Stimulated activated CD4-positive, alpha-beta T cell treated with anti-CD3 and anti-CD28 coated beads, Interleukin-15, amount 100 ng/mL, for 48 hours (primary cell): Measurements from ENCODE around the gene CNTNAP2.

Experiments used
- DNase-seq, 2 donors: peaks; one replicate each; pipeline ENCODE4 v3.0.0-alpha.2; 2020; ENCODE audit warnings: low read depth in 2 of 2

The CNTNAP2 gene

GRCh38 chr7:147483634-147484292 lies 1367.2 kb downstream of the CNTNAP2 start:
- no peak for DNase-seq

- no peak for DNase-seq
These were observed 1369.1 kb downstream of the CNTNAP2 start for GRCh38 chr7:147485660-147486210.

- DNase-seq, result no peak
These were observed 1376.0 kb downstream of the CNTNAP2 start for GRCh38 chr7:147492606-147493005.

- no peak for DNase-seq
These were observed 1379.6 kb downstream of the CNTNAP2 start for GRCh38 chr7:147496209-147496608.

GRCh38 chr7:147497246-147497645 lies 1380.6 kb downstream of the CNTNAP2 start:
- DNase-seq, result no peak

- DNase-seq, result no peak
These were observed 1381.5 kb downstream of the CNTNAP2 start for GRCh38 chr7:147498081-147498480.

- DNase-seq, result no peak
These were observed 1392.5 kb downstream of the CNTNAP2 start for GRCh38 chr7:147509035-147509501.

GRCh38 chr7:147509541-147510200 lies 1393.1 kb downstream of the CNTNAP2 start:
- DNase-seq, result no peak

GRCh38 chr7:147510201-147510542 lies 1393.6 kb downstream of the CNTNAP2 start:
- DNase-seq, result no peak

GRCh38 chr7:147510923-147511322 lies 1394.3 kb downstream of the CNTNAP2 start:
- DNase-seq, result no peak

GRCh38 chr7:147513451-147513850 lies 1396.8 kb downstream of the CNTNAP2 start:
- DNase-seq, result no peak

GRCh38 chr7:147516391-147516790 lies 1399.8 kb downstream of the CNTNAP2 start:
- no peak for DNase-seq

- DNase-seq, result no peak
These were observed 1402.5 kb downstream of the CNTNAP2 start for GRCh38 chr7:147519062-147519461.

- DNase-seq, result no peak
These were observed 1406.5 kb downstream of the CNTNAP2 start for GRCh38 chr7:147523056-147523455.

GRCh38 chr7:147524726-147525250 lies 1408.2 kb downstream of the CNTNAP2 start:
- DNase-seq, result no peak

GRCh38 chr7:147525325-147525724 lies 1408.7 kb downstream of the CNTNAP2 start:
- DNase-seq, result no peak

- no peak for DNase-seq
These were observed 1419.1 kb downstream of the CNTNAP2 start for GRCh38 chr7:147535701-147536111.

GRCh38 chr7:147539685-147540084 lies 1423.1 kb downstream of the CNTNAP2 start:
- no peak for DNase-seq

- no peak for DNase-seq
These were observed 1424.1 kb downstream of the CNTNAP2 start for GRCh38 chr7:147540743-147541142.

- DNase-seq, result no peak
These were observed 1424.7 kb downstream of the CNTNAP2 start for GRCh38 chr7:147541261-147541660.

GRCh38 chr7:147547252-147547897 lies 1430.8 kb downstream of the CNTNAP2 start:
- DNase-seq, result no peak

GRCh38 chr7:147556317-147556716 lies 1439.7 kb downstream of the CNTNAP2 start:
- DNase-seq, result no peak
